Activated T-helper 17 cell treated with anti-CD3 and anti-CD28 coated beads, Interleukin-2, amount 50 U/mL, for 72 hours (primary cell): ENCODE measurements around the gene SLC39A11. TPM values are rescaled to one million over a fixed set of nuclear protein-coding genes. Genes with fewer than 3 reads are reported as not detected.

ENCODE experiments used
- ATAC-seq: fragments of 150-1000 bp; cut with Tn5 transposase; replicated peaks from 2 replicates; pipeline ENCODE4 v1.10.0; 2021; ENCODE audit warnings: mild to moderate bottlenecking, moderate library complexity
- H3K27ac Mint-ChIP-seq: one replicate; pipeline ENCODE4 v1.8.0; 2022; ENCODE audit warnings: mixed read lengths
- H3K27me3 Mint-ChIP-seq: one replicate; pipeline ENCODE4 v1.8.0; 2022; ENCODE audit warnings: mixed read lengths
- H3K36me3 Mint-ChIP-seq: one replicate; pipeline ENCODE4 v1.8.0; 2022; ENCODE audit warnings: low read depth, mild to moderate bottlenecking, mixed read lengths
- H3K4me1 Mint-ChIP-seq: one replicate; pipeline ENCODE4 v1.8.0; 2022; ENCODE audit warnings: mixed read lengths
- H3K4me3 Mint-ChIP-seq: one replicate; pipeline ENCODE4 v1.8.0; 2022; ENCODE audit warnings: mild to moderate bottlenecking, mixed read lengths
- H3K9me3 Mint-ChIP-seq: one replicate; pipeline ENCODE4 v1.8.0; 2022; ENCODE audit warnings: mixed read lengths
- total RNA-seq, 2 donors: library from RNA; stranded (reverse); gene quantifications; one replicate each; pipeline ENCODE4 v1.2.3, GENCODE V29; 2022

The SLC39A11 gene
- total RNA-seq, 2 donors from 2014 or later, result 13.1 to 19.0 TPM

DNA sequence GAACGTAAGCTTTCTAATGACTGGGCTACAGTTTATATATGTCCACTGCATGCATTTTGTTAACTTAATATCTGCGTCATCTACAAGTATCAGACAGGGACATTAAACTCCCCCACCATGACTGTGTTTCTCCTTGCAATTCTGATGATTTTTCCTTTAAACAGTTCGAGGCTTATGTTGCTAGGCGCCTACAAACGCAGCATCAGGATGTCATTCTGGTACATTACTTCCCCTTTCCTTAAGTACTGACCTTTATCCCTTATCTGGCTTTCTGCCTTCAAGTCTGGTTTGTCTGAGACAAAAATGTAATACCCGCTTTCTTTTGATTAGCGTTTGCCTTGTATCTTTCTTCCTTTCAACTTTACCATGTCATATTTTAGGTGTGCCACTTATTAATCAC is 362.4 kb downstream of the SLC39A11 start:
- H3K4me1 Mint-ChIP-seq, result peaks cover 19% of the 10 kb centered on the region
- no peak for ATAC-seq
- H3K9me3 Mint-ChIP-seq, result no peaks in the 10 kb centered on the region
- H3K27me3 Mint-ChIP-seq, result no peaks in the 10 kb centered on the region
- no peak overlapping the region for H3K4me3 Mint-ChIP-seq
- peak overlapping the region; percentile 15 for H3K27ac Mint-ChIP-seq
- H3K36me3 Mint-ChIP-seq, result no peaks in the 10 kb centered on the region

GRCh38 chr17:72726936-72727335 is 365.6 kb downstream of the SLC39A11 start:
- Mint-ChIP-seq H3K36me3 (no peaks in the 10 kb centered on the region), H3K9me3 (no peaks in the 10 kb centered on the region), H3K27me3 (no peaks in the 10 kb centered on the region), H3K4me1 (peaks cover 19% of the 10 kb centered on the region), H3K4me3 (peak overlapping the region; percentile 82), H3K27ac (peak overlapping the region; percentile 88)
- ATAC-seq, result peak; percentile 95

DNA sequence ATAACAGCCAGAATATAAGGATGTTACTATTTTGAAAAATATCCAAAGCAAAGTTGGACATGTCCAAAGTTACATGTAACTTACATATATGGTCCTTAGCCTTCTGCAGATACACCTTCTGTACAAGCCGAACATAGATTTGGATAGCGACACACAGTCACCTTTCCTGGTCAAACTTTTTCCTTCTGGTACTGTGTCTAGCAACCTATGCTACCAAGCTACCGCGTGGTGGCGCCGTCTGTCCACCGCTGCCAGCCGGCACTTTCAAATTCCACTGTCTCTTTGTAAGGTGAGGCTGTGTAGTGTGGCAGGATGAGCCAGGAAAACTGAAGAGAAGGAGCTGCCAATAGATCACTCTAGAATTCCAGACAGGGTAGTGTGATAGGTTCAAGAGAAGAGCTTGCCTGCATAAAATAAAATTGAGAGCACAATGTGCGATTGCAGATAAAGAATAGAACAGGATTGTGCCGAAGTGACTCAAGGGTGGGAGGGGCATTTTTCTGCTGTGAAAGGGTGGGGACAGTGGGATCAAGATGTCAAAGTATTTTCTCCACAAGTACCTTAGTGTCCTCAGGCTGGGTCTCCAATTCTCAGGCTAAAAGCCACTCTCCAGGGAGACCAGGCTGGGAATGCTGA is 366.9 kb downstream of the SLC39A11 start:
- Mint-ChIP-seq H3K27ac (peak overlapping the region; percentile 31), H3K4me1 (peaks cover 19% of the 10 kb centered on the region), H3K36me3 (no peaks in the 10 kb centered on the region), H3K4me3 (peak overlapping the region; percentile 82), H3K9me3 (no peaks in the 10 kb centered on the region), H3K27me3 (no peaks in the 10 kb centered on the region)
- peak; percentile 38 for ATAC-seq

GRCh38 chr17:72724267-72724666 is 368.2 kb downstream of the SLC39A11 start:
- H3K9me3 Mint-ChIP-seq, result no peaks in the 10 kb centered on the region
- H3K27ac Mint-ChIP-seq, result no peak overlapping the region
- no peaks in the 10 kb centered on the region for H3K36me3 Mint-ChIP-seq
- peaks cover 31% of the 10 kb centered on the region for H3K4me1 Mint-ChIP-seq
- no peaks in the 10 kb centered on the region for H3K27me3 Mint-ChIP-seq
- no peak overlapping the region for H3K4me3 Mint-ChIP-seq
- no peak for ATAC-seq

GRCh38 chr17:72723711-72724110 is 368.8 kb downstream of the SLC39A11 start:
- Mint-ChIP-seq H3K27me3 (no peaks in the 10 kb centered on the region), H3K4me1 (peaks cover 33% of the 10 kb centered on the region), H3K36me3 (no peaks in the 10 kb centered on the region)

DNA sequence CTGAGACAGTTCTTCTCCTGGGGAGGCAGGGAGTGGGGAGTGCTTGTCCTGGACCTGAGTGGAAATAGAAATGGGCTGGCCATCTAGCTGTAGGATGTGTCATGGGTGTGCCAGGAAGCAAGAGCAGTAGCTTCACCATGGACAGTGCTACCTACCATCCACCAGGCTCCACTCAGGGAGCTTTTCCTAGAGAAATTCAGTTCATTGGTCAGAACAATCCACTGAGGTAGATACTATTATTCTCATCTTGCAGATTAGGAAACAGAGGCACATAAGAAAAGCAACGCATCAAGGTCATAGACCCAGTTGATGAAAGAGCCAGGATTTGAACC is 372.0 kb downstream of the SLC39A11 start:
- Mint-ChIP-seq H3K27ac (no peak overlapping the region), H3K27me3 (no peaks in the 10 kb centered on the region), H3K4me3 (peak overlapping the region; percentile 79), H3K36me3 (no peaks in the 10 kb centered on the region), H3K9me3 (no peaks in the 10 kb centered on the region), H3K4me1 (peaks cover 15% of the 10 kb centered on the region)
- ATAC-seq, result no peak

More at GRCh38 chr17:72723711-72724110, 368.8 kb downstream of the SLC39A11 start:
- Mint-ChIP-seq H3K27ac (no peak overlapping the region), H3K9me3 (no peaks in the 10 kb centered on the region), H3K4me3 (no peak overlapping the region)
- no peak for ATAC-seq

DNA sequence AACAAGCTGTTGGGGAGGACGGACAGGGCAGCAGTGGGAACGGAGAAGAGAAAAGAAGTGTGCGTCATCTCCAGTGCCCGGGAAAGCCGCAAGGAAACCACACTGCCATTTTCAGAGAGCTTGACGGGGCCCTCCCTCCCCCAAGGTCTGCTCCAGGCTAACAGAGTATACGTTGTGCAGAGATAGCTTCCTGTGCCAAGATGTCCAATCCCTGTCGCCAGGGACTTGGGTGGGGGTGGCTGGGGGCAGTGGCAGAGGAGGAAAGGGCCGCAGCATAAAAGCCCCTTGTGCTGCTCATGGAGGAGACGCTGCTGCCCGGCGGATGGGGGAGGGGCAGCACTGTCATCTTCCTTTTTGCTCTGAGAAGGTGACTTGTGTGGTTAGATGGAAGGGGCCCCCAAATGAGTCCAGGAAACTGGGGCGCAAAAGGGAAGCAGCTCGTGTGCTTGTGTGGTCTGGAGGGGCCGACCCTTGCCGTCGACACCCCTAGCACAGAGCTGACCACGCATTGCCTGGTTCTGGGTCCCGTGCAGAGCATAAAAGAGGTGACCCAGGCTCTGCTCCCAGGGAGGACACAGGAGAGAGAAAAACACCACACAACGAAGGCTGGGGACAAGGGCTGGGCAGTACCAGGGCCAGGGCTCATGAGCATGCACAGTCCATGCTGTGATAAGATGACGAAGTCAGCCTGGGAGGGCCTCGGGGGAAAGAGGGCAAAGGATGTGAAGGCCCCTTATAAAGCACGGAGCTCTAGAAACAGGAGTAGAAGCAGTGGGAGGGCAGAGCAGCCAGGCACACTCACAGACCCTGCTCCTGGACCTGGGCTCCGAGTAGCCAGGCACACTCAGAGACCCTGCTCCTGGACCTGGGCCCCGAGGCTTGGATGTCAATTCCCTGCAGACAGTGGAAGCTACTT is 372.7 kb downstream of the SLC39A11 start:
- Mint-ChIP-seq H3K27ac (peak overlapping the region; percentile 90), H3K36me3 (no peaks in the 10 kb centered on the region), H3K27me3 (no peaks in the 10 kb centered on the region), H3K9me3 (no peaks in the 10 kb centered on the region), H3K4me3 (peak overlapping the region; percentile 79), H3K4me1 (peaks cover 15% of the 10 kb centered on the region)
- ATAC-seq, result peak; percentile 93

DNA sequence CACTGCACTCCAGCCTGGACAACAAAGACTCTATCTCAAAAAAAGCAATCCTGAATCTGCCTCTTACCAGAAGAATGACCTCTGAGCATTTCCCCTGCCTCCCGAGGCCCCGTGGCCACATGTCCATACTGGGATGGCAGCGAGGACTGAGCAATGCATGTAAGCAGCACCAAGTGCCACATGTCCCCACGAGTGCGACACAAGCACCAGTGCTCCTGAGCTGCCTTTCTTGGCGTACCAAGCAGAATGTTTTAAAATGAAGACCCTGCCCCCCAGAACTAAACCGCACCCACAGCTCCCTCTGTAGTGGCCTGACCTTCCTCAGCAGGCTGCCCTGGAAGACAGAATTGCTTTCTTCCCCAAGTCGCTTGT is 373.3 kb downstream of the SLC39A11 start:
- no peaks in the 10 kb centered on the region for H3K36me3 Mint-ChIP-seq
- H3K4me3 Mint-ChIP-seq, result peak overlapping the region; percentile 79
- no peaks in the 10 kb centered on the region for H3K27me3 Mint-ChIP-seq
- peaks cover 17% of the 10 kb centered on the region for H3K4me1 Mint-ChIP-seq
- no peaks in the 10 kb centered on the region for H3K9me3 Mint-ChIP-seq
- peak overlapping the region; percentile 90 for H3K27ac Mint-ChIP-seq
- peak; percentile 27 for ATAC-seq

DNA sequence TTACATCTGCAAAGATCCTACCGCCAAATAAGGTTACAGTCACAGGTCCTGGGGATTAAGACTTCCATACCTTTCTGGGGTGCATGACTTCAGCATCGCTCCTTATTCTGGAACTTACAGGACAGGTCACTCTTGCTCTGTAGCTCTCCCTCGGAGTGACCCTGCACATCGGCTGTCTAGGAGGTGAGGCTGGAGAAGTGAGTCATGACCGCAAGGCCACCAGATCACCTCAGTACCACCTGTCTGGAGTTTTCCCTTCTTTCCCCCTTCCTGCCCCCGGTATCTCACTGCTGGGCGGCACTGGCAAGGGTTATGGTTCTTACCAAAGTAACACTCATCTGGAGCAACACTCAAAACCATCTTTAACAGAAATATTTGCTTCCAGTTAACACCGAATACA is 374.8 kb downstream of the SLC39A11 start:
- no peaks in the 10 kb centered on the region for H3K36me3 Mint-ChIP-seq
- no peaks in the 10 kb centered on the region for H3K27me3 Mint-ChIP-seq
- no peak overlapping the region for H3K27ac Mint-ChIP-seq
- no peaks in the 10 kb centered on the region for H3K9me3 Mint-ChIP-seq
- ATAC-seq, result no peak
- peaks cover 17% of the 10 kb centered on the region for H3K4me1 Mint-ChIP-seq
- H3K4me3 Mint-ChIP-seq, result no peak overlapping the region

DNA sequence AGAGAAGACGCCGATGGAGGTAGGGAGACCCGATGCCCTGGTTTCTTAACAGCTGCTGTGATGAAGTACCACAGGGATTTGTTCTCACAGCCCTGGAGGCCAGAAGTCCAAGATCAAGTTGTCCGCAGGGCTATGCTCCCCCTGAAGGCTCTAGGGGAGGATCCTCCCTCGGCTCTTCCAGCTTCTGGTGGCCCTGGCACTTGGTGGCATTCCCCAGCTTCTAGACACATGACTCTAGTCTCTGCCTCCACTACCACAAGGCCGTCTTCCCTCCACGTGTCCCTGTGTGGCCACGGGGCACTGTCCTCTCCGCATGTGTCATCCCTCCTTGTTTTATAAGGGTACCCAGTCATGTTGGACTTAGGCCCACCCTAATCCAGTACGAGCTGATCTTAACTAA is 375.2 kb downstream of the SLC39A11 start:
- Mint-ChIP-seq H3K4me3 (no peak overlapping the region), H3K27ac (no peak overlapping the region), H3K9me3 (no peaks in the 10 kb centered on the region), H3K27me3 (no peaks in the 10 kb centered on the region), H3K4me1 (peaks cover 17% of the 10 kb centered on the region), H3K36me3 (no peaks in the 10 kb centered on the region)
- no peak for ATAC-seq

- peaks cover 1% of the 10 kb centered on the region for H3K9me3 Mint-ChIP-seq
- no peaks in the 10 kb centered on the region for H3K27me3 Mint-ChIP-seq
- no peak overlapping the region for H3K27ac Mint-ChIP-seq
- H3K36me3 Mint-ChIP-seq, result no peaks in the 10 kb centered on the region
- no peak for ATAC-seq
- H3K4me1 Mint-ChIP-seq, result peaks cover 19% of the 10 kb centered on the region
- H3K4me3 Mint-ChIP-seq, result no peak overlapping the region
Observed at GRCh38 chr17:72715906-72716572, 376.4 kb downstream of the SLC39A11 start.

GRCh38 chr17:72714357-72714966 is 378.0 kb downstream of the SLC39A11 start:
- H3K27ac Mint-ChIP-seq, result no peak overlapping the region
- H3K9me3 Mint-ChIP-seq, result peaks cover 4% of the 10 kb centered on the region
- no peaks in the 10 kb centered on the region for H3K27me3 Mint-ChIP-seq
- H3K4me3 Mint-ChIP-seq, result no peak overlapping the region
- no peaks in the 10 kb centered on the region for H3K36me3 Mint-ChIP-seq
- no peak for ATAC-seq
- H3K4me1 Mint-ChIP-seq, result peaks cover 20% of the 10 kb centered on the region

DNA sequence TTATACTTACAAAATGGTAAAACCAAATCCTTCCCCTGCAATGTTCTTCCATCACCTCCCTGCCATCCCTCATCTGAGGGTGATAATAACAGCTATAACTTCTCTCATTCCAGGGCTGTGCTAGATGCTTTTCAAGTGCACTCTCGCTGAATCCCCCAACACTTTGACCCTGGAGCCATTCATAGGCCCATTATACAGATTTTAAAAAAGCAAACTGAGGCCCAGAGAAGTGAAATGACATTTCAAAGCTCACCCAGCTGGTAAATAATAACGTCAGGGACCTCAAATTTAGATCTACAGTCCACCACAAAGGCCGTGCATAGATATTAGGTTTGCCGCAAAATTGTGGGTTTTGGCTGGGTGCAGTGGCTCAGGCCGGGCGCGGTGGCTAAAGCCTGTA is 378.8 kb downstream of the SLC39A11 start:
- Mint-ChIP-seq H3K4me1 (peaks cover 18% of the 10 kb centered on the region), H3K36me3 (no peaks in the 10 kb centered on the region), H3K9me3 (peaks cover 4% of the 10 kb centered on the region), H3K27me3 (no peaks in the 10 kb centered on the region), H3K4me3 (no peak overlapping the region), H3K27ac (no peak overlapping the region)
- no peak for ATAC-seq

DNA sequence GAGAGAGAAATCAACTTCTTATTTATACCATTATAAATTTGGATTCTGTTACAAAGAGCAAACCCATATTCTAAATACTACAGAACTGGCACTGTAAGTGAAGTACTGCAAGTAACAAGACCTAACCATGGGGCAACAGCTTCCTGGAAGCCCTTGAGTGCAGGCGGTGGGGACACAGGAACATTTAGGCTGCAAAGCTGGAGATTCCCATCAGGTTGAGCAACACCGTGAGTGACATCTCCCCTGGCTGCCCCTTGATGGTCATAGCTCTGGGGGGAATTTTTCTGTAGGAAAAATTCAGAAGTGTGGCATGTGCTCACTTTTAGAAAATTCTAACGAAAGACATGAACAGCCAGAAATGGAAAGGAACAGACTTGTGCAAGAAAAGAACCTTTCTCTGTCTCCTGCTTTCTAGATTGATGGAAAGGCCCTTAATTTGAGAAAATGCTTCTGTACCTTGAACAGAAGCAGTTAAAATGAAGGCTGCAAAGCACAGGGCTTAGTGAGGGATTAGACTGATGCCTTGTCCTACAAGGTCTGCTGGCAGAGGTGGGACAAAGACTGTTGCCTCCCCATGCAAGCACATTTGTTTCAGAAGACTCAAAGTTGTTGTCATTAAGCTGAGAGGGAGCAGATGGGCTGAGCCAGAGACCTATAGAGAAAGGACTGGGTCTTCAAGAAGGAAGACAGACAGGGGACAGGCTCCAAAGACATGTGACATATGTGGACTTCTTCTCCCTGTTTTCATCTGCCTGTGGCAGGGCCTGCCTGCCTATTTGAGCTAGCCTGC is 380.8 kb downstream of the SLC39A11 start:
- H3K4me3 Mint-ChIP-seq, result no peak overlapping the region

More for the DNA sequence above, 380.8 kb downstream of the SLC39A11 start:
- peaks cover 22% of the 10 kb centered on the region for H3K4me1 Mint-ChIP-seq
- H3K9me3 Mint-ChIP-seq, result peaks cover 4% of the 10 kb centered on the region
- no peak for ATAC-seq
- no peaks in the 10 kb centered on the region for H3K27me3 Mint-ChIP-seq
- no peak overlapping the region for H3K27ac Mint-ChIP-seq
- H3K36me3 Mint-ChIP-seq, result no peaks in the 10 kb centered on the region
